NCI-H446 (cell line): Measurements from ENCODE around the gene NINJ1.

ENCODE experiments used
- DNase-seq, 2 experiments: peaks; one replicate each; lab custom pipeline; 2025; lab: John Stamatoyannopoulos, UW

NINJ1 gene, protein sequence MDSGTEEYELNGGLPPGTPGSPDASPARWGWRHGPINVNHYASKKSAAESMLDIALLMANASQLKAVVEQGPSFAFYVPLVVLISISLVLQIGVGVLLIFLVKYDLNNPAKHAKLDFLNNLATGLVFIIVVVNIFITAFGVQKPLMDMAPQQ

DNA sequence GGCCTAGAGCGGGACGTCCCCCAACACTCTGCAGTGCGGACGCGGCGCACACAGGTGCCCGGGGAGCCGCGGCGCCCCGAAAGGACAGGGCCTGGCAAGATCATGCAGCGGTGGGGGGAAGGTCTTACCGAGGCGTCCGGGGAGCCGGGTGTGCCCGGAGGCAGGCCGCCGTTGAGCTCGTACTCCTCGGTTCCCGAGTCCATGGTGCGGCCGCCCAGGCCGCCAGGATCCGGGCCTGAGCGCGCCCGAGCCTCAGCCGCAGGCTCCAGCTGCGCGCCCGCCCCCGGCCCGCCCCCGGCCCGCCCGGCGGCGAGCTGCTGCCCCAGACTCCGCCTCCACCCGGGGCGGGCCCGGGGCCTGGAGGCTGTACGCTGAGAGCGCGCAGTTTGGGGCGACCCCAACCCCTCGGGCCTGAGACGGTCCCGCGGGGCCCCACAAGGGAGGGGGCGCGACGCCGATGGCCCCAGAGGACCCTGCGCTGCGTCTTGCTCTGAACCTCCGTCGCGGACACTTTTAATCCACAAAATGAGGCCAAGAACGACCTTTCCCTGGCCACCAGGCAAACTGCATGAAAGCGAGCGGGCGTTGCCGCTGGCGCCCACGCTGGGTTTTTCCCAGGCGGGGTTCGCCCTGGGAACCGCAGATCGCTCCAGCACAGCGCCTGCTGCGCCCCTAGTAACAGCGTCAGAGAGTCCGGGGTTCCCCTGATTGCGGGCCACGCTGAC, at the start of gene NINJ1:
Gene NINJ1 (minus strand): TSS at position 237 of the 725 bp plus-strand sequence. CDS start 34 bp downstream, at position 203.
- peak; percentile 18 to 64 for DNase-seq

DNA sequence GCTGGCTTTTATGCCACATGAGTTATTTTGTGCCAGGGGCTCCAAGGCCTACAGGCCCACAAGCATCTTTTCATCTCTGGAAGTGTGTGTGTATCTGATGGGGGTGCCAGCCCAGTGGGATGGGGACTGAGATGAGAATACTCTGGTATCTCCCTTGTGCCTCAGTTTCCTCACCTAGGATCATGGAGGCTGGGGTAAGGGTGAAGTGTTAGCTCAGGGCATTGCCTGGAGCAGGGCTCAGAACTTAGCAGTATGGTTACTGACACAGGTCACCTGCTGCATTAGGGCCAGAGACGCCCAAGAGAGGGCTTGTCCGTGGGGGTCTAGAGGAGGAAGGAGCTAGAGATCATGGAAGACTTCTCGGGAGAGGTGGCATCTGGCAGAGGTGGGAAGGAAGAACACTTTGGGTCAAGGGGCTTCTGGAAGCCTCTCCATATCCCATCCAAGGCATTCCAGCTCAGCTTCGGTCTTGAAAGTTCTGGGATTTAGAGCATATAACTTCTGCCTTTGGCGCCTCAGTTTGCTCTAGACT, 49.1 kb upstream of the NINJ1 start:
- no peak for DNase-seq

DNA sequence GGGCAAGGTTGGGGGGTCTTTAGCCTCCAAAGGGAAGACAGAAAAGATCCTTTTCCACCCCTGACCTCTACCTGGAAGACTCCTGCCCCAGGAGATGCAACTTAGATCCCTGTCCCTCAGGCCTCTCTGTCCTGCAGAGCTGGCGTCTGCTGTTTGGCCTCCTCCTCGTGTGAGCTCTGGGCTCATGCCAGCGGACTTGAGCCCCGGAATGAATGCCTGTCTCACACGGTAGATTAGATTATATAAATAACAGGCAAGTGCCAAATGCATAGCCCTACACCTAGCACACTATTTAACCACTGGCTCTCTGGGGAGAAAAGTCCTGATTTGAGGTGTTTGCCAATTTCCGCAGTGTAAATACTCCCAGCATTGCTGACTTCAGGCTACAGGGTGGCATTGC, 48.5 kb upstream of the NINJ1 start:
- DNase-seq, result peak in 1 of 2 experiments; percentile 7

DNA sequence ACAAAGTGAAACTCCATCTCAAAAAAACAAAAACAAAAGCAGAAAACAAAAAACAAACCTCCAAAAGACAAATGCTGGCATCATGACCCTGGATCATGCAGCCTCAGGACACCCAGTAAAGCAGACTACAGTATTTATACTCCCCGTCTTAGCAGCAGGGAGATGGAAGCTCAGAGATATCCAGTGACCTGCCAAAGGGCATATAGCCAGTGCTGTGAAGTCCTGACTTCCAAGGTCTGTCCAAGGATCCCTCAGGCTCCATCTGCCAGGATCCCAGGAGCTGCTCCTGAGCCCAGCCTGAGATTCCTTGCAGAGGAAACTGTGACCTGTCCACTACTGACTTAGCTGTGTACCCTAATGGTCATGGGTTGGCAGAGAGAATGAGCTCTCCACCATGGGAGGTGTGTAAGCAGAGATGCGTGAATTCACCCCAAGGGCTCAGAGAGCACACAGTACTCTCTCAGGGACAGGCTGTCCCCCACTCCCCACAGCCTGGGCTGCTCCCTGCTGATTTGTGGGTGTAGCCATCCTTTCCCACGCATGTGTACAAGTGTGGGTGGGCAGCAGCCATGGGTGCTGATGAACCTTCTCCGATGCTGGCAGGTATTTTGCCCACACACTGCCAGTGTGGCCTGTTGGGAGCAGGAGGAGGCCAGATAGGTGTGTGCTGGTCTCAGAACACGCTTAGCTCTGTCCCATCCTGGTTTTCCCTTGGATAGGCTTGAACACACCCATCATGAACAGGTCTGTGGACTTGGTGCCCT, 47.8 kb upstream of the NINJ1 start:
- no peak for DNase-seq

DNA sequence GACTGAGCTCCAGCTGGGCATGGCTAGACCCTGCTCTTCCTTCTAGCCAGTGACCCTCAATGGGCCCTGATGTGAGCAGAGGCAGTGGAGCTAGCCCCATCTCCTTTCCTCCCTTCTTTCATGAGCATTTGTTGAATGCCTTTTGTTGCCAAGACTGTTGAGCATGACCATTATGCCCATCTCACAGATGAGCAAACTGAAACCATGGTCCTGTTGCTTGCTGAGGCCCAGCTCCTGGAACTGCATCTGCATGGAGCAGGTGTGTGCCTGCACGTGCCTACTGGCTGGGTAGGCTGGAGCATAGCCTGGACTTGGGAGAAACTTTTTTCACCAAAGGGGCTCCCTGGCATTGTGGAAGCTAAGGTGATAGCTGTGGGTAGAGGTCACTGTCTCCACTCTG, 46.9 kb upstream of the NINJ1 start:
- DNase-seq, result no peak

DNA sequence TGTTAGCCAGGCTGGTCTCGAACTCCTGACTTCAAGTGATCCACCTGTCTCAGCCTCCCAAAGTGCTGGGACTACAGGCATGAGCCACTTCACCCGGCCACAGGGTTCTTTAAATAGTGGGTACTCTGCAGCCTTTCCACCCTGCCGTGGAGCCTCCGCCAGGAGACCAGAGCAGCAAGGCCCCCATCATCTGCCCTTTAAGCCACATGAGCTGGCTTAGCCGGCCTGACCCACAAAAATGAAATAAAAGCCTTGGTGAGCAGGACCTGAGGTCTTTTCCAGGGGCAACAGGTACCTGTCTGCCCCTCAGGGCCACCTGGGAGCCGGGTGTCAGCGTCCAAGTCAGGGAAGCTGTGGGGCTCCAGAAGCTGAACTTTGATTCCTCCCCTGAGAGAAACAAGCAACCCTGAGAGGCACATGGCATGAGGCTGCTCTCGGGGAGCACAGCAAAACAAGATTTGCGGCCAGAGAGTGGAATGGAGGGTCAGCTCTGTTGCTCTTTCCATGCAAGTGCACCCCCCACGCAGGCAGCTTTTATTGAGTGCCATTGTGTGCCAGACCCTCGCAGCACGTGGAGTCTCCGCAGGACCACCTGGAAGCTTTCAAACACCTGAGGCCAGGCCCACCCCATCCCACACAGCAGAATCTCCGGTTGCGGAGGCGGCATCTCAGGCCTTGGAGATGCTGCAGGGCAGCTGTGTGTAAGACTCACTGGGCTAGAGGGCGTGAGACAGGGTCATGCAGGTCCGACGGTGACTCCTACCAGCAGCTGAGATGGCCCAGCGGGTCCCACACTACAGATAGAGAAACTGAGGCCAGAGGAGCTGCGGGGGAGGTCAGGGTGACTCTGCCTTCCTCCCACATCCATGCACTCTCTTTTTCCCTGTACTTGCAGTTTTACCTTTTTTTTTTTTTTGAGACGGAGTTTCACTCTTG, 45.1 kb upstream of the NINJ1 start:
- DNase-seq, result no peak

DNA sequence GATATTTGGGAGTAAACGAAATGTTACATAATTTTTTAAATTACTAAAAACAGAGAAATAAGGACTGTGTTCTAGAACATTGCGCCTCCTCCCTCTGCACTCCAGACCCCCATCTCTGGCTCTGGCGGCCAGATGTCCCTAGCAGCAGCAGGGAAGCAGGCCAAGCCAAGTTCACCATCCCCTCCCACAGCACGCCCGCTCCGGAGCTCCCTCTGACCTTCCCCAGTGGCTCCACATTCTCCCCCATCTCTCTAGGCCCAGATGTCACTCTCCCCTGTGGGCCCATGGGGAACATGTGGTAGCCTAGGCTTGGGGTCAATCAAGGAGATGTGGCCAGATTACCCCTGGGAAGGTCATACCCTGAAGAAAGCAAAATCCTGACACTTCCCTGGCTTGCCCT, 43.6 kb upstream of the NINJ1 start:
- DNase-seq, result no peak

DNA sequence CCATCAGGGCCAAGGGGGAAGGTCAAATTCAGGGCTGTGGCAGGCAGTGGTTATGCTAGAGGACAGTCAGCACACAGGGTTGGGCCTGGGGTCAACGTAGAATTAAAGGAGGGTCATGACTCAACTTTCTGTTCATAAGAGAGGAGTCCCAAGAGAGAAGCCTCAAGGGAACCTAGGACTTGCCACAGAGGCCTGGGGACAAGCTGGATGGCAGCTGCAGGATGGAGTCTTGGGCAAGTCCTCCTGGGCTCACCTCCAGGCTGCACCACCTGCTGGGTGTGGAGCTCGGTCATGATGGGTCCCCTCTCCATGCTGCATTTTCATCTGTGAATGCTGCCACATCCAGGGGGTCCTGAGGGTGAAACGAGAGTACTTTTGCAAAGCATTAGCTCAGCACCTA, 40.9 kb upstream of the NINJ1 start:
- no peak for DNase-seq

DNA sequence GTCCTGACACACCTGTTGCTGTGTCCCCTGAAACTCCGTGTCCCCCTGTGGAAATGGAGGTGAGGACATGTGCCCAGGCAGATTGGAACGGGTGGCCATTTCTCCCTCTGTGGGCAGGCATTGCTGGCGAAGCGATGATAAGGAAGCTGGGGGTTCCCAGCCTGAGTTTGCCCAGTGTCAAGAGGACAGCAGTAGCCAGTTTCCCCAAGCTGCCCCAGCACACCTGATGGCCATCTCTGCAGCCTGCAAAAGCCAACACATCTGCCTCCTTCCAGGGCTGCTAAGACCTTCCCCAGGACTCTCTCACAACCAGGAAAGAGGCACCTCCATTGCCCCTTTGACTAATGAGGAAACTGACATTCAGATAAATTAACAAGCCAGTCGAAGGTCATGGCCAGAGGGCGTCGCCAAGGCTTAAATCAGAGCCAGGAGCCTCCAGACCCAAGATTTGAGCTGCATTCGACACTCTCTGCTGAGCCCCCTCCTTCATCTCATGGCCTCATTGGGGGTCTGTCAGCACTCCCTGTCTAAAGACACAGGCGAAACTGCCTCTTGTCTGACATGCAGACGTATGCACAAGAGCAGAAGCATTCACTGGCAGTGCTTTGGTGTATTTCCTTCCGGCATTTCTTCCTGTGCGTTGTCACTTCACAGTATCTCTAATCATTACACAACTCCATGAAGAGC, 39.5 kb upstream of the NINJ1 start:
- no peak for DNase-seq

DNA sequence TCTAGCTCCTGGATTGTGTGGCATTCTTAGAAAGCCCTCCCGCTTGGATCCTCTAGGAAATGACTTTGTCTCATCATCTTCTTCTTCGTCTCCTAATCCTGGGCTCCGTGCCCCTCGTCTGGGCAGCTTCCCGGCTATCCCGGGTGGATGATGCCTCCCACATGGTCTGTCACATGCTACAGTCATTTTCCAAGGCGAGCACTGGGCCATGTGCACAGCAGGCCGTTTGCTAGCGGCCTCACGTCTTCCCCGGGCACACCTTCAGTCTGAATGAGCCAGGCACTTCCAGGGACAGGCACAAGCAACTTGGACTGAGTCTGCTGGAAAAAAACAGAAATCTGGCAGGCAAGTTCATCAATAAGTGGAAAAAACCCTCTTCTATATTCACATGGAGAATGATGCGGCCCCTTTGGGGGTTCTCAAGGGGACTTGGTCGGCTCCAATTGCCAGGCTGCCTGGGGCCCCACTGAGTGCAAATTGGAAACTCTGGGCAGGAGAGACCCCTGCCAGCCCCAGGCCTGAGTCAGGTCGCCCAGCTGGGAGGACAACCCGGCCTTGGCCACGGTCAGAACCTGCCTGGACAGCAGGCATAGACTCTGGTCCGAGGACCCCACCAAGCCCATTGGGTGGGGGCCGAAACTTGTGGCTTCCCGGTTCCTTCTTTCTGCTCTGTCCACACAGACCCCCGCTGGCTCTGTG, 38.8 kb upstream of the NINJ1 start:
- no peak for DNase-seq

DNA sequence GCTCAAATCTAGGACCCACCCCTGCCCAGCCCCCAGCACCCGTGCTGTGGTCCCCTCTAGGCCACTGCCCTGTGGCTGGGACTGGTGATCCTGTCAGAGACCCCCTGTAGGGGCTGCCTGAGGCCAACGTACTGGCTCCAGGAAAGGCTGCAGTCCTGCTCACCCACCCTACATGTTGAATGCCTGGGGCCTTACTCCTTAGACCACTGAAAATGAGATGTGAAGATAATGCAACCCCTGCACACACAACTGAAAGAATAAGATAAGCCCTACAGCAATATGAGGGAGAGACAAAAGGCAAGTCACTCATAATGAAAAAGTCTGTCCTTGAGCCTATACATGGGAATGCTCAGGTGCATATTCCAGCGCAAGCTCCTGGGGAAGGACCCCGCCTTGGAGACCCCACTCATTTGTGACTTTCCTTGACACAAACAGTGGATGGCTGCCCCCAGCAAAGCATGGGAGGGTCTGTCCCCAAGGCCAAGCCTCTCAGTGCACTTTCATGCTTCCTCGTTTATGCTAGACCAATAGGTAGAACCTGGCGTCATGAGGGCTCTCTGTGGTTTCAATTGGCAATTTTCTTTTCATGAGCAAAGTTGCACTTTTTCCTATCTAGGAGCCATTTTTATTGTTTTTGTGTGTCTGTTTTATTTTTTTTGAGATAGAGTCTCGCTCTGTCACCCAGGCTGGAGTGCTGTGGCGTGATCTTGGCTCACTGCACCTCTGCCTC, 37.4 kb upstream of the NINJ1 start:
- DNase-seq, result no peak

DNA sequence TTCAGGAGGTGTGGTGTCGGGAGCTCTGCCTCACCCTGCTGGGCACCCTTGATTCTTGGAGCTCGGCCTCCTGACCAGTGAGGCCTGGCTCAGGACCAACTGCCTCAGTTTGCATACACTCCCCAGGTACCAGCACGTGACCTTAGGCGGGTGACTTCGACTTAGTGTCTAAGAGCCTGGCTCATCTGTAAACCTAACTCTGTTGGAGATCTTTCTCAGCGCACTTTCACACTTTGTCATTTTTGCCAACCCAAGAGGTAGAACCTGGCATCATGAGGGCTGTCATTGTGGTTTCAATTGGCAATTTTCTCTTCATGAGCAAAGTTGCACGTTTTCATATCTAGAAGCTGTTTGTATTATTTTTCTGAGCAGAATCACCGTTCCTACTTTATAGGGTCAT, 36.5 kb upstream of the NINJ1 start:
- DNase-seq, result no peak

DNA sequence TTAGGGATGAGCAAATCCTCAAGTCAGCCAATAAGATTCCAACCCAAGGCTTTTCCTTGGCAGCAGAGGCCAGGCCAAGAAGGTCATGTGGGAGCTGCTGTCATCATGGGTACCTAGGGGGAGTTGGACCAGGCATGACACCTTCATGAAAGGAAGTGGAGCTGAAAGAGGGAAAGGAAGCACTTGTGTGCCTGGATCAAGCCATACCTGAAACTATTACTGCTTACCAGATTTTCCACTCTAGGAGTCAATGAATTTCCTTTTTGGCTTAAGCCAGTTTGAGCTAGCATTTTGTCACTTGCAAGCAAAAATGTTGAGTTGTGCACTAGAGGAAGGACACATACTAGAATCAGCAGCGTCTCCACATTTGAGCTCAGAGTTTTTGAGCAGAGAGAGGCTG, 35.4 kb upstream of the NINJ1 start:
- no peak for DNase-seq

DNA sequence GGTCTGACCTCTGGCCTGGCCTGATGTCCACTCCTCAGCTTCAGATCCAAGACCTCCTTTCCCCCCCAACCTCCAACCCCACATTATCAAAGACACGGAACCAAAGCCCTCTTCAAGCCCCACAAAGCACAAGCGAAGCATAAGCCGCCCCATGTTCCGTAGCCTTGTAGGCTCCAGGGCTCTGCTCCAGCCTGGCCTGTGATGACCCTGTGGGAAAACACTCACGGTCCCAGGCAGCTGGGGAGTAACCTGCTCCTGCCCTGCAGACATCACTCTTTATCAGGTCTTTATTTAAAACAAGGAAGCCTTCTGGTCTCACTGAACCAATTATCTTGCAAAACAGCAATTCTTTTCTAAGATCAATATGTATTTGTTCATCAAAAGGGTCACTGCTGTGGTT, 34.5 kb upstream of the NINJ1 start:
- no peak for DNase-seq

DNA sequence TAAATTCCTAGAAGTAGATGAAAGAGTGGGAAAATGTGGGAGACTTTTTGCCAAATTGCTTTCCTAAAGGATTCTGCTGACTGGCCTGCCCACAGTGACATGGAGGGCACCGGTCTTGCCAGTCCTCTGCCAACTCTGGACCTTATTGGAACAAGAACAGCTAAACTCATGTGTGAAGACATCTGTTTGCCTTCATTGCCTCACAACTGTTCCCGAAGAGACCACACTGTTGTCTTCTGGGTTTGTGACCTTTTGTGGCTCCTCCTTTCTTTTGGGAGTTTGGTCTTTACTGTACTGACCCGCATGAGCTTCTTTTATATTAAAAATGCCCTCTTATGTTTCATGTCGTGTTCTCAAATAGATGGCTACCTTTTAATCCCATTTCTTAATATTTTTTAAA, 33.8 kb upstream of the NINJ1 start:
- no peak for DNase-seq

DNA sequence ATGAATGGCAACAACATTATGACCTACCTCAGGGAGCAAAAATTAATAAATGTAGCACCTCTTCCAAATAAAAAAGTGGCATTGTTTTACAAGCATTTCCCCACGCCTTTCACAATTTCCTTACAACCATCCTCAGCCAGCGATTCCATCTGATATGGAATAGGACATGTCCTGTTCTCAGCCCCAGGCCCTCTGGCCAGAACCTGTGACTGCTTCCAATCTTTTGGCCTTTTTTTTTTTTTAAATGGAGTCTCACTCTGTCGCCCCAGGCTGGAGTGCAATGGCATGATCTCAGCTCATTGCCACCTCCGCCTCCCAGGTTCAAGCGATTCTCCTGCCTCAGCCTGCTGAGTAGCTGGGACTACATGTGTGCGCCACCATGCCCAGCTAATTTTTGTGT, 33.1 kb upstream of the NINJ1 start:
- DNase-seq, result no peak

DNA sequence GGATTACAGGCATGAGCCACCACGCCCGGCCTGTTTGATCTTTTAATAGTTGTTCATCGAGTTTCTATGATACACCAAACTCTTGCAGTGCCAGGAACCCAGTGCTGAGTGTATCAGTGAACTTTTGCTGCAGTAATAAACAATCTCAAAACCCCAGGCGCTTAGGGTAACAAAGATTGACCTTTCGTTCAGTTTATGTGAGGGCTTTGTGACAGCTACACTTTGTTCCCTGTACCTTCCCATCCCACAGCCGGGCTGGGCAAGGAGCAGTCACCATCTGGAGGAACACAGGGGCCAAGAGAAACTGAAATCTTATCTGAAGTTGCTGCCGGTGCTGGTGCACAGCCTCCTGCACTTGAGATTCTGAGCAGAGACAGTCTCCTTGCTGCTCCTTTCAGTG, 32.6 kb upstream of the NINJ1 start:
- DNase-seq, result no peak

DNA sequence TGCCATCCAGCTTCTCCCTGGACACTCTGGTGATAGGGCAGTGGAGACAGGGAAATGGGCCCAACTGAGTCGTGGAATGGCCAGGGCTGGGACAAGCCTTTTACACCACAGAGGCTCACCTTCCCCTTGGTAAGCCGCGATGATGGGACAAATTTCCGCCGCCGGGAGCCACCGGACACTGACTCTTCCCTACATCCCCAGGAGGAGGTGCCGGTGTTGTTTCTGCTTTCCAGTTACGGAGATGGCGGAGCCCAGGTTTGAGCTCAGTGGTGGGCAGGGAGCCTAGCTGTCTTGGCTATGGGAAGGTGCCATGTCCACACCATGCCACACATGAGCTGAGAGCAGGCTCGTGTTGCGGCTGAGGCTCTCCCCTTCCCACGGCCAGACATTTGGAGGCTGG, 30.0 kb upstream of the NINJ1 start:
- no peak for DNase-seq

DNA sequence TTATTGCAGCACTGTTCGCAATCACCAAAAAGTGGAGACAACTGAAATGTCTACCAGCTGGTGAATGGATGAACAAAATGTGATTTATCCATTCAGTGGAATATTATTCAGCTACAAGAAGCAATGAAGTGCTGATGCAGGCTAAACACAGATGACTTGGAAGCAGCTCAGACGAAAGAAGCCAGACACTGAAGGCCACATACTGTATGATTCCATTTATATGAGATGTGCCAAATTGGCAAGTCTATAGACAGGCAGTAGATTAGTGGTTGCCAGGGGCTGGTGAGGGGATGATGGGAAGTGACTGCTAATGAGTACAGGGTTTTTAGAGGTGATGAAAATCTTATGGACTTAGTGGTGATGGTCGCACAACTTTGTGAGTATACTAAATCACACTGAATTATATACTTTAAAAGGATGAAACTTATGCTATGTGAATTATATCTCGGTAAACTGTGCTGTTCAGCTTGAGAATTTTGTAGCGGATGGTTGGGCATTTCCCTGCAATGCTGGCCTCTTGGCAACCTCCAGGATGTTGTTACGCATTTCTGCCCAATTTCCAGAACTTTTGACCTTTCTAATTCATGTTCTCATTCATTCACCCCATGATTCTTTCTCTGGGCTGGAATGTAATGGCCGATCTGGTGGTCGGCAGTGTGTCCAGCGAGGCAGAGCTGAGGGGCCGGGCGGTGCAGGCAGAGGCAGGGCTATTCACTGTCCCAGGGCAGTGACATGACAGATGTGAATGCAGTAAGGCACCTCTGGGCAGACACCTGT, 27.9 kb upstream of the NINJ1 start:
- DNase-seq, result peak; percentile 58 to 82
